ENCODE measurements around the gene ABTB1. TPM values are rescaled to one million over a fixed set of nuclear protein-coding genes. Genes with fewer than 3 reads are reported as not detected.

The ABTB1 gene
- total and polyA plus RNA-seq, 2 of the 13 experiments (the other 11 are each of a cell fraction or from before 2014, with no cell fraction given): 0.42 to 14.5 TPM

- H3K4me3 ChIP-seq (replicated peaks in 1 of 3; ENCODE audit: insufficient read depth in 1 of 3, low read depth in 2 of 3, low read length in 3 of 3): no peak overlapping the region; a peak in 1 of 6 replicates
- peaks cover 12% of the 10 kb centered on the region for H3K4me1 ChIP-seq (ENCODE audit: insufficient read depth, low read length)
- 39% methylated on average over 3 of the region's 3 CpGs for WGBS (ENCODE audit: low lambda C conversion rate)
- no peak overlapping the region for H3K27ac ChIP-seq (ENCODE audit: extremely low read length, insufficient read depth, low read length)
- intact Hi-C loops (cut with micrococcal nuclease; ENCODE audit: unreplicated experiment): loop anchor here (10.0 kb wide), 2 partner anchors 103 to 137 kb away; partner anchors contain the start of genes MCM2 and TPRA1
- CTCF ChIA-PET (ENCODE audit: low intra/inter-chr PET ratio, low total read pairs): no interaction called here
- in situ Hi-C loops (cut with HindIII; ENCODE audit: extremely low pct_ligation_motif_present, low pct_unique_long_range_greater_than_20kb): no loop called here
- H3K27me3 ChIP-seq (ENCODE audit: control insufficient read depth in 1 of 2, insufficient read depth in 2 of 2, low read length in 2 of 2): peaks cover 0 to 2% of the 10 kb centered on the region in 2 experiments; a peak in 2 of 5 replicates
- H3K9me3 ChIP-seq (ENCODE audit: low read length): no peaks in the 10 kb centered on the region
- ATAC-seq (no peak), DNase-seq (ENCODE audit: low spot score) (no peak), FAIRE-seq (no peak)
- H4K20me1 ChIP-seq (ENCODE audit: insufficient read depth, low read length): no peaks in the 10 kb centered on the region
- H3K79me2 ChIP-seq (ENCODE audit: insufficient read depth, low read length): no peaks in the 10 kb centered on the region
- TF ChIP-seq KDM6A (CRISPR knock-in tag; IDR thresholded peaks at IDR 0.05; ENCODE audit: low read depth) (no peak), MLXIP (CRISPR knock-in tag; IDR thresholded peaks at IDR 0.05; ENCODE audit: borderline replicate concordance) (no peak), TAF1 (CRISPR knock-in tag; IDR thresholded peaks at IDR 0.05) (no peak), GLI4 (CRISPR knock-in tag; IDR thresholded peaks at IDR 0.05; ENCODE audit: borderline replicate concordance) (no peak), HDAC2 (CRISPR knock-in tag; IDR thresholded peaks at IDR 0.05) (no peak), GABPA (IDR thresholded peaks at IDR 0.05; ENCODE audit: low read depth, low read length) (no peak), GABPA (CRISPR knock-in tag; IDR thresholded peaks at IDR 0.05; ENCODE audit: low read depth) (no peak), RCOR2 (CRISPR knock-in tag; IDR thresholded peaks at IDR 0.05) (no peak), FLYWCH1 (CRISPR knock-in tag; IDR thresholded peaks at IDR 0.05) (no peak)
- no peaks in the 10 kb centered on the region for H3K36me3 ChIP-seq (replicated peaks in 1 of 2; ENCODE audit: control insufficient read depth in 1 of 2, insufficient read depth in 2 of 2, low read length in 2 of 2)
- H3K4me2 ChIP-seq (ENCODE audit: low read depth, low read length): no peak overlapping the region
- BruUV-seq (replicated peaks): no TSS peak
- POLR2A ChIA-PET: no interaction called here
- H3K9ac ChIP-seq (ENCODE audit: insufficient read depth, low read depth, low read length): no peak overlapping the region
- H2AFZ ChIP-seq (ENCODE audit: low read length): no peak overlapping the region
These were observed 25.5 kb downstream of the ABTB1 start for GRCh38 chr3:127698286-127698685.

Measured in HepG2 (cell line).